ENCODE measurements around the gene VAX1.
"Not testable (repeated sequence)": the region's sequence is repeated elsewhere in the genome, so short reads cannot be mapped to it uniquely, and the experiment has no call there.

VAX1 gene

GRCh38 chr10:117137911-117138642, at the start of gene VAX1:
TSS of gene VAX1 (minus strand) at chr10:117138270. CDS start at chr10:117138056, 214 bp downstream.
- DNase-seq (ENCODE audit: low read depth), result no peak

GRCh38 chr10:117186832-117187615, 49.0 kb upstream of the VAX1 start:
- DNase-seq (ENCODE audit: low read depth), result no peak

GRCh38 chr10:117185817-117186216, 47.7 kb upstream of the VAX1 start:
- not testable (repeated sequence) for DNase-seq (ENCODE audit: low read depth)

GRCh38 chr10:117184821-117185220, 46.8 kb upstream of the VAX1 start:
- no peak for DNase-seq (ENCODE audit: low read depth)

GRCh38 chr10:117184296-117184695, 46.2 kb upstream of the VAX1 start:
- DNase-seq (ENCODE audit: low read depth), result no peak

- no peak for DNase-seq (ENCODE audit: low read depth)
Observed at GRCh38 chr10:117178190-117178589, 40.1 kb upstream of the VAX1 start.

GRCh38 chr10:117175901-117176534, 37.9 kb upstream of the VAX1 start:
- peak; percentile 61 for DNase-seq (ENCODE audit: low read depth)

- no peak for DNase-seq (ENCODE audit: low read depth)
Observed at GRCh38 chr10:117175215-117175900, 37.3 kb upstream of the VAX1 start.

GRCh38 chr10:117174439-117175214, 36.6 kb upstream of the VAX1 start:
- DNase-seq (ENCODE audit: low read depth), result peak; percentile 80

- DNase-seq (ENCODE audit: low read depth), result no peak
Observed at GRCh38 chr10:117170244-117170643, 32.2 kb upstream of the VAX1 start.

- no peak for DNase-seq (ENCODE audit: low read depth)
Observed at GRCh38 chr10:117169480-117169879, 31.4 kb upstream of the VAX1 start.

- DNase-seq (ENCODE audit: low read depth), result no peak
Observed at GRCh38 chr10:117168729-117169128, 30.7 kb upstream of the VAX1 start.

- peak; percentile 27 for DNase-seq (ENCODE audit: low read depth)
Observed at GRCh38 chr10:117167789-117168674, 30.0 kb upstream of the VAX1 start.

- DNase-seq (ENCODE audit: low read depth), result no peak
Observed at GRCh38 chr10:117167346-117167788, 29.3 kb upstream of the VAX1 start.

- no peak for DNase-seq (ENCODE audit: low read depth)
Observed at GRCh38 chr10:117166418-117167345, 28.6 kb upstream of the VAX1 start.

- no peak for DNase-seq (ENCODE audit: low read depth)
Observed at GRCh38 chr10:117165538-117166417, 27.7 kb upstream of the VAX1 start.

GRCh38 chr10:117164592-117165537, 26.8 kb upstream of the VAX1 start:
- DNase-seq (ENCODE audit: low read depth), result no peak

All from stimulated activated CD8-positive, alpha-beta memory T cell treated with anti-CD3 and anti-CD28 coated beads, Interleukin-15, amount 100 ng/mL, for 1 hour (primary cell).